ENCODE data around the gene KLRC4. TPM values are rescaled to one million over a fixed set of nuclear protein-coding genes. Genes with fewer than 3 reads are reported as not detected.

The KLRC4 gene
- total and polyA plus RNA-seq, 2 donors, result 0.57 to 1.3 TPM

- Histone ChIP-seq H3K4me1 (ENCODE audit: control insufficient read depth in 2 of 2, insufficient read depth in 2 of 2, low read length in 2 of 2) (peaks cover 11 to 32% of the 10 kb centered on the region in 2 donors), H3K4me3 (ENCODE audit: low read length in 2 of 2) (no peak overlapping the region), H3K9me3 (ENCODE audit: control insufficient read depth in 2 of 2, insufficient read depth in 1 of 2, low read length in 1 of 2) (peaks cover 0 to 8% of the 10 kb centered on the region in 2 donors), H3K27ac (ENCODE audit: low read depth in 1 of 2, low read length in 1 of 2) (no peak overlapping the region), H3K27me3 (ENCODE audit: control insufficient read depth in 2 of 2, insufficient read depth in 1 of 2, low read length in 1 of 2) (no peaks in the 10 kb centered on the region), H3K36me3 (ENCODE audit: control insufficient read depth in 2 of 2, insufficient read depth in 2 of 2, low read length in 1 of 2) (no peaks in the 10 kb centered on the region)
- 89% methylated on average over 4 of the region's 4 CpGs for WGBS
- DNase-seq (ENCODE audit: low read depth in 6 of 9, low spot score in 9 of 9), result no peak
These were observed 48.5 kb downstream of the KLRC4 start for GRCh38 chr12:10361084-10361483.

GRCh38 chr12:10358969-10359368 lies 50.6 kb downstream of the KLRC4 start:
- no peak for DNase-seq (ENCODE audit: low read depth in 6 of 9, low spot score in 9 of 9)
- Histone ChIP-seq H3K27ac (ENCODE audit: low read depth in 1 of 2, low read length in 1 of 2) (no peak overlapping the region), H3K4me3 (ENCODE audit: low read length in 2 of 2) (no peak overlapping the region), H3K36me3 (ENCODE audit: control insufficient read depth in 2 of 2, insufficient read depth in 2 of 2, low read length in 1 of 2) (no peaks in the 10 kb centered on the region), H3K9me3 (ENCODE audit: control insufficient read depth in 2 of 2, insufficient read depth in 1 of 2, low read length in 1 of 2) (peaks cover 0 to 8% of the 10 kb centered on the region in 2 donors), H3K4me1 (ENCODE audit: control insufficient read depth in 2 of 2, insufficient read depth in 2 of 2, low read length in 2 of 2) (peaks cover 2 to 17% of the 10 kb centered on the region in 2 donors), H3K27me3 (ENCODE audit: control insufficient read depth in 2 of 2, insufficient read depth in 1 of 2, low read length in 1 of 2) (no peaks in the 10 kb centered on the region)
- 48% methylated on average over 1 of the region's 1 CpG for WGBS

GRCh38 chr12:10358131-10358530 lies 51.4 kb downstream of the KLRC4 start:
- 96% methylated on average over 5 of the region's 5 CpGs for WGBS
- peaks cover 0 to 8% of the 10 kb centered on the region in 2 donors for H3K9me3 ChIP-seq (ENCODE audit: control insufficient read depth in 2 of 2, insufficient read depth in 1 of 2, low read length in 1 of 2)
- H3K27me3 ChIP-seq (ENCODE audit: control insufficient read depth in 2 of 2, insufficient read depth in 1 of 2, low read length in 1 of 2), result no peaks in the 10 kb centered on the region
- DNase-seq (ENCODE audit: low read depth in 6 of 9, low spot score in 9 of 9), result no peak
- H3K36me3 ChIP-seq (ENCODE audit: control insufficient read depth in 2 of 2, insufficient read depth in 2 of 2, low read length in 1 of 2), result no peaks in the 10 kb centered on the region
- no peak overlapping the region for H3K4me3 ChIP-seq (ENCODE audit: low read length in 2 of 2)
- peaks cover 2 to 8% of the 10 kb centered on the region in 2 donors for H3K4me1 ChIP-seq (ENCODE audit: control insufficient read depth in 2 of 2, insufficient read depth in 2 of 2, low read length in 2 of 2)
- H3K27ac ChIP-seq (ENCODE audit: low read depth in 1 of 2, low read length in 1 of 2), result no peak overlapping the region

Other genes with a start within 250 kb of the KLRC4 start
- gene OLR1, start 237.6 kb downstream of the KLRC4 start, total RNA-seq, result 0.52 TPM
- gene OLR1, start 237.6 kb downstream of the KLRC4 start, polyA plus RNA-seq, result 1.1 TPM
- gene TMEM52B, start 230.7 kb downstream of the KLRC4 start, total RNA-seq, result 0.14 TPM
- 0.14 TPM for gene TMEM52B, start 230.7 kb downstream of the KLRC4 start, polyA plus RNA-seq
- gene GABARAPL1, start 196.9 kb downstream of the KLRC4 start, total RNA-seq, result 19.1 TPM
- gene GABARAPL1, start 196.9 kb downstream of the KLRC4 start, polyA plus RNA-seq, result 92.0 TPM
- 1.1 TPM for gene KLRD1, start 101.9 kb downstream of the KLRC4 start, total RNA-seq
- 2.6 TPM for gene KLRD1, start 101.9 kb downstream of the KLRC4 start, polyA plus RNA-seq
- 13.4 TPM for gene KLRK1, start 19.7 kb downstream of the KLRC4 start, total RNA-seq
- gene KLRK1, start 19.7 kb downstream of the KLRC4 start, polyA plus RNA-seq, result 27.0 TPM
- gene KLRC3, start 10.8 kb upstream of the KLRC4 start, total RNA-seq, result 1.7 TPM
- 2.6 TPM for gene KLRC3, start 10.8 kb upstream of the KLRC4 start, polyA plus RNA-seq
- 10.8 TPM for gene KLRC2, start 26.3 kb upstream of the KLRC4 start, total RNA-seq
- gene KLRC2, start 26.3 kb upstream of the KLRC4 start, polyA plus RNA-seq, result 1.2 TPM
- 0.80 TPM for gene KLRC1, start 43.6 kb upstream of the KLRC4 start, total RNA-seq
- gene KLRC1, start 43.6 kb upstream of the KLRC4 start, polyA plus RNA-seq, result 1.5 TPM
- gene EIF2S3B, start 96.1 kb upstream of the KLRC4 start, total RNA-seq, result 1.1 TPM
- 0.27 TPM for gene EIF2S3B, start 96.1 kb upstream of the KLRC4 start, polyA plus RNA-seq
- 47.3 TPM for gene MAGOHB, start 203.9 kb upstream of the KLRC4 start, total RNA-seq
- gene MAGOHB, start 203.9 kb upstream of the KLRC4 start, polyA plus RNA-seq, result 38.4 TPM

All from thymus (tissue), 11 donors.